IMR-90 (cell line): ENCODE data around the gene PRADC1. TPM values are rescaled to one million over a fixed set of nuclear protein-coding genes. Genes with fewer than 3 reads are reported as not detected.

Experiments used
- ATAC-seq: fragments of 200-7000 bp; cut with Tn5 transposase; 2 replicates; pipeline ENCODE4 v1.9.1; 2020; ENCODE audit warnings: low read depth, mild to moderate bottlenecking, moderate library complexity
- BruUV-seq: library from RNA; stranded (reverse); fragments of 400-500 nt; replicated peaks from 2 replicates; lab custom pipeline; 2021; lab: Mats Ljungman, UMichigan
- CTCF ChIA-PET: fragments of 300-600 bp; formaldehyde crosslinking; extraction: SDS; loops from one replicate; lab custom pipeline; 2021; ENCODE audit warnings: antibody characterized with exemption; lab: Yijun Ruan, JAX
- POLR2A ChIA-PET: fragments of 300-600 bp; sonication (Branson Sonifier 250); formaldehyde crosslinking; loops from one replicate; lab custom pipeline; 2022; ENCODE audit warnings: antibody characterized with exemption; ENCODE audit not compliant: unreplicated experiment; lab: Charles Lee
- DNase-seq: peaks from one replicate; pipeline ENCODE4 v3.0.0; 2013
- H2AFZ ChIP-seq: replicated peaks from 2 replicates; pipeline ENCODE3; 2013; ENCODE audit warnings: low read length, mild to moderate bottlenecking; ENCODE audit not compliant: poor library complexity
- H2AK5ac ChIP-seq: 2 replicates; pipeline ENCODE4 v1.6.1; 2013; ENCODE audit warnings: low read depth, low read length, inconsistent platforms
- H2AK9ac ChIP-seq: replicated peaks from 2 replicates; pipeline ENCODE3; 2013; ENCODE audit warnings: mild to moderate bottlenecking, low read depth, low read length, moderate library complexity; ENCODE audit not compliant: poor library complexity
- H2BK120ac ChIP-seq: 2 replicates; pipeline ENCODE4 v1.6.1; 2013; ENCODE audit warnings: low read depth, low read length, inconsistent platforms
- H2BK15ac ChIP-seq: 3 replicates; pipeline ENCODE4 v1.6.1; 2013; ENCODE audit warnings: low read depth, low read length, inconsistent platforms
- H2BK20ac ChIP-seq: 2 replicates; pipeline ENCODE4 v1.6.1; 2013; ENCODE audit warnings: low read depth, mild to moderate bottlenecking, inconsistent platforms, low read length, moderate library complexity
- H2BK5ac ChIP-seq: 2 replicates; pipeline ENCODE4 v1.6.1; 2013; ENCODE audit warnings: mild to moderate bottlenecking, low read depth, low read length, inconsistent platforms; ENCODE audit not compliant: poor library complexity, severe bottlenecking
- H3K14ac ChIP-seq: replicated peaks from 2 replicates; pipeline ENCODE4 v1.6.1; 2013; ENCODE audit warnings: low read depth, low read length, inconsistent platforms
- H3K18ac ChIP-seq: 2 replicates; pipeline ENCODE4 v1.6.1; 2013; ENCODE audit warnings: low read depth, low read length, control low read depth
- H3K23ac ChIP-seq: 2 replicates; pipeline ENCODE4 v1.6.1; 2013; ENCODE audit warnings: low read depth, low read length, inconsistent platforms
- H3K27ac ChIP-seq: 2 replicates; pipeline ENCODE4 v1.5.1; 2013; ENCODE audit warnings: mild to moderate bottlenecking, control low read depth, low read length; ENCODE audit not compliant: insufficient read depth
- H3K27me3 ChIP-seq: 2 replicates; pipeline ENCODE4 v1.6.1; 2013; ENCODE audit warnings: low read length; ENCODE audit not compliant: control insufficient read depth, insufficient read depth
- H3K36me3 ChIP-seq: 2 replicates; pipeline ENCODE4 v1.6.1; 2013; ENCODE audit warnings: low read length, mixed read lengths; ENCODE audit not compliant: control insufficient read depth, insufficient read depth
- H3K4ac ChIP-seq: 2 replicates; pipeline ENCODE4 v1.6.1; 2013; ENCODE audit warnings: low read depth, low read length, inconsistent platforms
- H3K4me1 ChIP-seq: 2 replicates; pipeline ENCODE4 v1.6.1; 2013; ENCODE audit warnings: low read length, mixed read lengths; ENCODE audit not compliant: control insufficient read depth, insufficient read depth
- H3K4me2 ChIP-seq: 2 replicates; pipeline ENCODE4 v1.6.1; 2013; ENCODE audit warnings: low read depth, mild to moderate bottlenecking, control low read depth, low read length, moderate library complexity
- H3K4me3 ChIP-seq: 2 replicates; pipeline ENCODE4 v1.5.1; 2013; ENCODE audit warnings: low read depth, mild to moderate bottlenecking, control low read depth, low read length, moderate library complexity; ENCODE audit not compliant: insufficient read depth
- H3K56ac ChIP-seq: 2 replicates; pipeline ENCODE4 v1.6.1; 2013; ENCODE audit warnings: low read length, inconsistent platforms; ENCODE audit not compliant: insufficient read depth; ENCODE audit errors: extremely low read depth
- H3K79me1 ChIP-seq, 2 experiments: 2 replicates each; pipeline ENCODE4 v1.6.1; 2013; ENCODE audit warnings: low read length in 2 of 2, inconsistent platforms in 1 of 2, low read depth in 1 of 2
- H3K9ac ChIP-seq: 2 replicates; pipeline ENCODE4 v1.6.1; 2013; ENCODE audit warnings: low read depth, low read length, control low read depth
- H3K9me1 ChIP-seq: 2 replicates; pipeline ENCODE4 v1.6.1; 2013; ENCODE audit warnings: low read length, inconsistent platforms; ENCODE audit not compliant: insufficient read depth
- H3K9me3 ChIP-seq: 2 replicates; pipeline ENCODE4 v1.6.1; 2013; ENCODE audit warnings: low read length; ENCODE audit not compliant: control insufficient read depth, insufficient read depth
- H4K20me1 ChIP-seq: 2 replicates; pipeline ENCODE4 v1.6.1; 2013; ENCODE audit warnings: low read length, inconsistent platforms; ENCODE audit not compliant: insufficient read depth
- H4K5ac ChIP-seq: 2 replicates; pipeline ENCODE4 v1.6.1; 2013; ENCODE audit warnings: mild to moderate bottlenecking, low read depth, low read length, control low read depth
- H4K8ac ChIP-seq, 2 experiments: 2 replicates each; pipeline ENCODE4 v1.6.1; 2013; ENCODE audit warnings: low read depth in 2 of 2, low read length in 2 of 2, control low read depth in 1 of 2, inconsistent platforms in 1 of 2
- H4K91ac ChIP-seq: 2 replicates; pipeline ENCODE4 v1.6.1; 2013; ENCODE audit warnings: low read depth, low read length, inconsistent platforms; ENCODE audit not compliant: insufficient read depth
- BHLHE40 ChIP-seq: fragments of 150-350 bp; IDR thresholded peaks from 2 replicates; pipeline ENCODE4 v1.6.1; 2016; ENCODE audit warnings: mild to moderate bottlenecking, low read depth, low read length
- CHD1 ChIP-seq: IDR thresholded peaks from 2 replicates; pipeline ENCODE4 v1.6.1; 2012; ENCODE audit warnings: low read depth, low read length, improper control_type of control experiment
- CTCF ChIP-seq: conservative IDR thresholded peaks from 2 replicates; pipeline ENCODE4 v1.5.1; 2012; ENCODE audit warnings: mild to moderate bottlenecking, low read depth, low read length, improper control_type of control experiment
- ELK1 ChIP-seq: fragments of 150-350 bp; IDR thresholded peaks from 2 replicates; pipeline ENCODE4 v1.6.1; 2016; ENCODE audit warnings: low read depth, mild to moderate bottlenecking, low read length, moderate library complexity, borderline replicate concordance
- FOS ChIP-seq: fragments of 150-350 bp; IDR thresholded peaks from 2 replicates; pipeline ENCODE4 v1.6.1; 2016; ENCODE audit warnings: low read depth, low read length
- MAFK ChIP-seq: IDR thresholded peaks from 2 replicates; pipeline ENCODE4 v1.6.1; 2012; ENCODE audit warnings: low read depth, low read length, improper control_type of control experiment
- MAZ ChIP-seq: IDR thresholded peaks from 2 replicates; pipeline ENCODE4 v1.6.1; 2012; ENCODE audit warnings: low read depth, mild to moderate bottlenecking, low read length, improper control_type of control experiment, moderate library complexity, borderline replicate concordance
- MXI1 ChIP-seq: IDR thresholded peaks from 2 replicates; pipeline ENCODE4 v1.6.1; 2012; ENCODE audit warnings: low read depth, mild to moderate bottlenecking, low read length, moderate library complexity, borderline replicate concordance
- NFE2L2 ChIP-seq: fragments of 150-350 bp; IDR thresholded peaks from 2 replicates; pipeline ENCODE4 v1.6.1; 2016; ENCODE audit warnings: low read depth, mild to moderate bottlenecking, low read length
- POLR2A ChIP-seq: IDR thresholded peaks from 2 replicates; pipeline ENCODE4 v1.6.1; 2012; ENCODE audit warnings: mild to moderate bottlenecking, low read depth, low read length
- RAD21 ChIP-seq: IDR thresholded peaks from 2 replicates; pipeline ENCODE4 v1.6.1; 2012; ENCODE audit warnings: low read length, improper control_type of control experiment
- RFX5 ChIP-seq: IDR thresholded peaks from 2 replicates; pipeline ENCODE4 v1.8.0; 2012; ENCODE audit warnings: low read depth, mild to moderate bottlenecking, low read length, moderate library complexity
- SMC3 ChIP-seq: fragments of 150-350 bp; IDR thresholded peaks from 2 replicates; pipeline ENCODE4 v1.6.1; 2016; ENCODE audit warnings: low read depth, mild to moderate bottlenecking, antibody characterized with exemption, low read length, moderate library complexity
- USF2 ChIP-seq: fragments of 150-350 bp; IDR thresholded peaks from 2 replicates; pipeline ENCODE4 v1.6.1; 2017; ENCODE audit warnings: mild to moderate bottlenecking, antibody characterized with exemption, low read length, low read depth
- WGBS, 2 experiments: methylation state at CpG; one replicate each; pipeline versions ENCODE4 v1.1.5 to v1.1.7; 2013; ENCODE audit warnings: missing lambda C conversion rate in 2 of 2; ENCODE audit not compliant: insufficient read length in 1 of 2; ENCODE audit errors: extremely low coverage in 2 of 2; 5-methylcytosine and 5-hydroxymethylcytosine counted together
- dilution Hi-C: fragments of 300-500 bp; cut with HindIII; formaldehyde crosslinking; loops from one replicate; pipeline ENCODE4 v1.14.3; 2018; ENCODE audit warnings: low sequenced_read_pairs; ENCODE audit not compliant: unreplicated experiment
- in situ Hi-C: fragments of 300-500 bp; cut with MboI; formaldehyde crosslinking; loops from 3 replicates; pipeline ENCODE4 v1.14.3; 2019; ENCODE audit warnings: low sequenced_read_pairs, inconsistent platforms, mixed read lengths
- intact Hi-C: fragments of 100-400 bp; cut with micrococcal nuclease; formaldehyde crosslinking; loops from 2 replicates; pipeline ENCODE4 v1.10.0; 2022
- polyA plus RNA-seq, 3 experiments: library from polyadenylated mRNA; depleted of rRNA; stranded (reverse); fragments of >200 nt; gene quantifications; 2 replicates each; pipeline ENCODE4 v1.2.3, GENCODE V29; 2012; ENCODE audit warnings: low replicate concordance in 1 of 3
- total RNA-seq: library from RNA; depleted of rRNA; stranded (reverse); fragments of >200 nt; gene quantifications from 2 replicates; pipeline ENCODE4 v1.2.3, GENCODE V29; 2012

The PRADC1 gene
- total and polyA plus RNA-seq, 2 of the 4 experiments (the other 2 are of a cell fraction) = 13.1 to 18.4 TPM

DNA sequence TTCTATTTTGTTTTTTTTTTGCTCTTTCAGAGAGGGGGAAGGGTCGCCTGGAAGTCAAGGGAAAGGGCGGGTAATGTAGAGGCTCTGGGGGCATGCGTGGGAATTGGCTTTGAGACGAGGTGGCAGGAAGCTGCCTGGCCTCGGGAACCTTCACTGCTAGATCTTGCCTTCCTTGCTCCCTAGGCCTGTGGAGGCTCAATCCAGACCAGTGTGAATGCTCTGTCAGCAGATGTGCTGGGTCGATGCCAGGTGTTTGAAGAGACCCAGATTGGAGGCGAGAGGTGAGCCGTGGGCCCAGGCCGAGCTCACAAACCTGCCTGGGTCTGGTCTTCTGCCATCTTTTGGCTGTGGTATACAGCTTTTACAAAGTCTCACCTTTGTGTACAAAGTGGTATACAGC, 16.6 kb upstream of the PRADC1 start:
- intact Hi-C loops = no loop called here
- no TSS peak for BruUV-seq
- Histone ChIP-seq H3K79me1 (peaks cover 19 to 27% of the 10 kb centered on the region in 2 experiments), H4K91ac (no peak overlapping the region), H2AK9ac (no peak overlapping the region), H3K56ac (no peak overlapping the region), H3K9me3 (no peaks in the 10 kb centered on the region), H3K9ac (no peak overlapping the region), H2AFZ (no peak overlapping the region), H4K20me1 (peaks cover 8% of the 10 kb centered on the region), H3K4me2 (no peak overlapping the region), H3K14ac (no peak overlapping the region), H3K9me1 (peaks cover 5% of the 10 kb centered on the region; the same call in 1 of the 2 replicates), H3K27me3 (no peaks in the 10 kb centered on the region), H3K18ac (no peak overlapping the region), H3K23ac (no peak overlapping the region), H2BK5ac (no peak overlapping the region), H3K36me3 (peaks cover 68% of the 10 kb centered on the region), H3K4me3 (no peak overlapping the region), H2BK120ac (no peak overlapping the region), H2BK15ac (no peak overlapping the region), H4K5ac (no peak overlapping the region), H2AK5ac (no peak overlapping the region), H2BK20ac (no peak overlapping the region), H4K8ac (no peak overlapping the region), H3K4me1 (peaks cover 2% of the 10 kb centered on the region; the same call in 1 of the 2 replicates), H3K4ac (no peak overlapping the region), H3K27ac (no peak overlapping the region)
- in situ Hi-C loops = no loop called here
- DNase-seq (no peak), ATAC-seq (no peak)
- TF ChIP-seq POLR2A = no peak
- TF ChIP-seq RFX5 = no peak
- TF ChIP-seq RAD21 = no peak
- TF ChIP-seq SMC3 = no peak
- TF ChIP-seq MAFK = no peak
- TF ChIP-seq BHLHE40 = no peak
- TF ChIP-seq ELK1 = no peak
- TF ChIP-seq FOS = no peak
- no peak for TF ChIP-seq USF2
- TF ChIP-seq MAZ = no peak
- TF ChIP-seq NFE2L2 = no peak
- no peak for TF ChIP-seq CHD1
- no peak for TF ChIP-seq CTCF
- TF ChIP-seq MXI1 = no peak
- dilution Hi-C loops = no loop called here
- WGBS, 2 experiments = 85% methylated on average over 5 of the region's 9 CpGs; no CpG with 5 or more reads in 1 of the 2 experiments
- ChIA-PET POLR2A (no interaction called here), CTCF (interaction anchor here (0.6 to 1.4 kb wide), 2 partner anchors 11 to 41 kb away, joined by 3 to 4 read pairs; no protein-coding TSS in a partner anchor)
